OCI-LY7 (cell line): ENCODE results near the gene GALNT2.

Source experiments
- CTCF ChIP-seq: fragments of 200-600 bp; sonication (generic); conservative IDR thresholded peaks from 2 replicates; pipeline ENCODE4 v1.5.1; 2014; ENCODE audit warnings: mild to moderate bottlenecking, antibody characterized with exemption, low read length, moderate library complexity, mixed read lengths
- EZH2phosphoT487 ChIP-seq: fragments of 200-600 bp; sonication (generic); IDR thresholded peaks from 2 replicates; pipeline ENCODE4 v1.6.1; 2018; ENCODE audit warnings: low read depth, borderline replicate concordance, mild to moderate bottlenecking, mixed run types, antibody characterized with exemption, low read length, moderate library complexity, mixed read lengths

- TF ChIP-seq CTCF (no peak), EZH2phosphoT487 (no peak)
Observed at GRCh38 chr1:230323686-230324085, 256.6 kb downstream of the GALNT2 start.
